NCI-H2227 treated with DMSO at 0.1 percent for 48 hours (cell line): ENCODE measurements around the gene CDH13.

Experiments
- DNase-seq: peaks from one replicate; lab custom pipeline; 2025; lab: John Stamatoyannopoulos, UW

The CDH13 gene

DNA sequence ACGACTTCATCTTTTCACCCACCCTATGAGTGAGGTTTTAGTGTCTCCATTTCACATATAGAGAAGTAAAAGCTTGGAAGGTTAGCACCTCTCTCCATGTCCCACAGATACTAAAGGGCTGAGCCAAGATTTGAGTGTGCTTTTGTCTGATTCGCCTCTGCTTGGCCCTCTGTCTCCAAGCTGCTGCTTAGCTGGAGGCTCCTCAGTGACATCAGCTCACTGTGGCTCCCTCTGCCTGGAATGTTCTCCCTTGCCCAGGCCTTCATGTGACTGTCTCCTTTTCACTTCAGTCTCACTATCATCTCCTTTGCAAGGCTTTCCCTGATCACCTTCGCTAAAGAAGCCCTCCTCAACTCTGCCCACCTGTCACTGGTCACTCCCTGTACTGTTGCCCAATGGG, 1096.5 kb downstream of the CDH13 start:
- no peak for DNase-seq

- no peak for DNase-seq
Observed at GRCh38 chr16:83723901-83724300, 1097.1 kb downstream of the CDH13 start.

GRCh38 chr16:83724585-83724984, 1097.8 kb downstream of the CDH13 start:
- no peak for DNase-seq

DNA sequence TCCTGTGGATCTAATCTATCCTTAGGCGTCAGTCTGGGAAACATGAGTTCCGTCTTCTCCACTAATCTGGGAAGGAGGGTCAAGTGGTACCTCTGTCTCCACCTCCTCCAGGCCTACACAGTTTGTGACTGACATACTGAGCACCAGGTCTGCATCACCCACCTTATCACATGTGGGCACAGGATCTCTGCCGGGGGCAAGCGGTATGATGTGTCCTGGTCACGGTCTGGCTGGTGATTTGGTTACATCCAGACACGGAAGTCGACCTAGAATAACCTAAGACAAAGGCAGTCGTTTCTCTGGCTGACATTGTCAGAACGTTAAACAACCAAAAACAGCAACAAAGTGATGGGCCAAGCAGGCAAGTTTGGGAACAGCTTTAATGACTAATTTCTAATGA, 1098.5 kb downstream of the CDH13 start:
- DNase-seq, result no peak

DNA sequence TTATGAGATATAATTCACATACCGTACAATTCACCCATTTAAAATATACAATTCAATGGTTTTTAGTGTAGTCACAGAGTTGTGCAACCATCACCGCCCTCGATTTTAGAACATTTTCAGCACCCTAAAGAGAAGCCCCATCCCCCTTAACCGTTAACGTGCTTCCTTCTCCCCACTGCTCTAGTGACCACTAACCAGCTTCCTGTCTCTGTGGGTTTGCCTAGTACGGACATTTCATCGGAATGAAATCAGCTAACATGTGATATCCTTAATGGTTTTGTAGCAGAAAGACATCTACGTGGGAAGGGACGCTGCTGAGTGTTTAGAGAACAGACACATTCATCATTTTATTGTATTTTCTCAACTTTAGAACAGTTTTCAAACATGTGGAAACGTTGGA, 1100.2 kb downstream of the CDH13 start:
- no peak for DNase-seq

- DNase-seq, result no peak
Observed at GRCh38 chr16:83727751-83728352, 1101.1 kb downstream of the CDH13 start.

DNA sequence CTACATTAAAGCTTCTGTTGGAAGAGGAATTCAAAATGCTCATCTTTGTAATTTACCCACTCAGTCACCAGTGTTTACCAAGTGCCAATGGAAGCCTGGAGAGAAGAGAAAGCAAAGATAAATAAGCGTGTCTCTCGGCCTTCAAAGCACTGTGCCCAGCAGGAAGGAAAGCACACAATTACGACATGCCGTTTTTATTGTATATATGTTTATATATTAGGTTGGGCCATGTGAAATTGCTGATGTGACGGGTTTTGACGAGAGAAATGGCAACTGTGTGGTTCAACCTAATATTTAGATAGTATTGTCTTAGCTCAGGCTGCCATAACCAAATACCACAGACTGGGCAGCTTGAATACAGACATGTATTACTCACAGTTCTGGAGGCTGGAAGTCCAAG, 1101.7 kb downstream of the CDH13 start:
- DNase-seq, result no peak

GRCh38 chr16:83730812-83731211, 1104.0 kb downstream of the CDH13 start:
- no peak for DNase-seq

GRCh38 chr16:83732536-83732935, 1105.8 kb downstream of the CDH13 start:
- no peak for DNase-seq

GRCh38 chr16:83733301-83733700, 1106.5 kb downstream of the CDH13 start:
- no peak for DNase-seq

DNA sequence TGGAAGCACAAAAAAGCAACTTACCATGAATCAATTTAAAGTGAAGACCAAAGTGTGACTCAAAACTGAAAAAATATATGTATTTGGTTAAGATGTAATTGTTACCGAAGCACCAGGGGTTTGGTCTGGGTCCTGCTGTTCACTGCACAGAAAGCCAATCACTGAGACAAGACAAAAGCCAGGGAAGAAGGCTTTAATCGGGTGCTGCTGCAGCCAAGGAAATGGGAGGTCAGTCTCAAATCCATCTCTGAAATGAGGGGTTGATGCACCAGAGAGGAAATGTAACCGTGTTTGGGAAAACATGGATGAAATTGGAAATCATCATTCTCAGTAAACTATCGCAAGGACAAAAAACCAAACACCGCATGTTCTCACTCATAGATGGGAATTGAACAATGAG, 1107.4 kb downstream of the CDH13 start:
- no peak for DNase-seq

- DNase-seq, result no peak
Observed at GRCh38 chr16:83737729-83738354, 1111.1 kb downstream of the CDH13 start.

- DNase-seq, result no peak
Observed at GRCh38 chr16:83738923-83739503, 1112.2 kb downstream of the CDH13 start.

GRCh38 chr16:83742124-83742899, 1115.5 kb downstream of the CDH13 start:
- no peak for DNase-seq

DNA sequence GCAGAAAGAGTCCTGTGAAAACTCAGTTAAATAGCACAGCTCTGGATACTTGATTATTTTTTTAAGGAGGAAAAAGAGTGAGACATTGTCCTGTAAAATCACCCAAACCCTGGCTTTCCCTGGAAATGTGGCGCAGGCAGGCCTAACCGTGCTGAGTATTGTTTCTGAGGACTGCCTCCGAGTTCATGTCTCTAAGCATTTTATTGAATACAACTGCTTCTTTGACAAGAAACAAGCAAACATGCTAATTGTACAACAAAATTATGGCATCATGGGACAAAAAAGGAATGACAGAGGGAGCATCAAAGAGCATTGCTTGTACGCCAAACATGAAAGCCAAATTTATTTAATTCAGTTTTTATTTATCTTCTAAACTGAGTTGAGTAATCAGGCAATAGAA, 1116.5 kb downstream of the CDH13 start:
- no peak for DNase-seq

- DNase-seq, result no peak
Observed at GRCh38 chr16:83743720-83744119, 1117.0 kb downstream of the CDH13 start.

GRCh38 chr16:83744441-83744981, 1117.7 kb downstream of the CDH13 start:
- no peak for DNase-seq

GRCh38 chr16:83746611-83747010, 1119.8 kb downstream of the CDH13 start:
- DNase-seq, result no peak

DNA sequence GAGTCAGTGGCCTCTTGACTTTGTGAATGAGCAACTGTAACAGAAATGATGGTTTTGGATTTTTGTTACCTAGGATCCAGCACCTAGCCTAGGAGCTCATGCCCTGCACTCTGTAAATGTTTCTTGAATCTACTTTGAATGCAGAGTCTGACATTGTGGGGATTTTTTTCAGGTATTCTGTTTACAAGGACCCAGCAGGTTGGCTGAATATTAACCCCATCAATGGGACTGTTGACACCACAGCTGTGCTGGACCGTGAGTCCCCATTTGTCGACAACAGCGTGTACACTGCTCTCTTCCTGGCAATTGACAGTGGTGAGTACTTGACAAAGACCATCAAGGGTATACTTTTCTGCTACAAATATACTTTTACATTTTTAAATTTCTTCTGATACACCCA, 1121.2 kb downstream of the CDH13 start:
- DNase-seq, result no peak

GRCh38 chr16:83755391-83755790, 1128.6 kb downstream of the CDH13 start:
- no peak for DNase-seq

GRCh38 chr16:83762141-83762991, 1135.6 kb downstream of the CDH13 start:
- DNase-seq, result no peak

DNA sequence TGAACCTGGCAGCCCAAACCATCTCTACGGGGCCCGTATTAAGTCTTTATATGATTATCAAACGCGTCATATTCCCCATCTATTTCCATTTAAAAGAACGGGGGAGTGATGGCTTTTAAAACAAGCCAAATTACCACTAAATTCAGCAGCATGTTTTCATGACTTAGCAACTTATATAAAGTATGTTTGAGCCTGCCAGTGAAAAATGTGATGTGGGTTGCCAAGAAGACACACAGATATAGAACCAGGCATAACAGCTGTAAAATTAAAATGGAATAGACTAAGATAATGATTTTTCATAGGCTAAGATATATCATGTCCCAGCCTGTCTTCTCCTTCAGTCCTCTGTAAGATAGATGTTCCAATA, 1136.2 kb downstream of the CDH13 start:
- DNase-seq, result no peak
